Right ventricle myocardium superior (tissue), 1 donor: ENCODE measurements around the gene LMLN. TPM values are rescaled to one million over a fixed set of nuclear protein-coding genes. Genes with fewer than 3 reads are reported as not detected.
"Not testable (repeated sequence)": the region's sequence is repeated elsewhere in the genome, so short reads cannot be mapped to it uniquely, and the experiment has no call there.

ENCODE experiments used
- ATAC-seq: fragments of 200-7000 bp; cut with Tn5 transposase; one replicate; pipeline ENCODE4 v1.9.1; 2020; ENCODE audit warnings: mild to moderate bottlenecking; ENCODE audit not compliant: poor library complexity
- DNase-seq: peaks from one replicate; pipeline ENCODE4 v3.0.0-alpha.2; 2020
- intact Hi-C: fragments of 100-400 bp; cut with DNase I; formaldehyde crosslinking; loops from one replicate; pipeline ENCODE4 v1.11.2; 2022
- total RNA-seq: library from RNA; stranded (reverse); fragmentation: NEBNext Ultra II Directional; extraction: Animal tissue kit (Norgen Biotek cat#: 25700); gene quantifications from one replicate; pipeline ENCODE4 v1.2.1, GENCODE V29; 2021
- donor health status: DM: no; HTN: yes; CAD: no; lungs with severe emphysema.

LMLN gene
- total RNA-seq, 1 donor from 2014 or later = 8.8 TPM

- intact Hi-C loops = no loop called here
- ATAC-seq (no peak), DNase-seq (no peak)
Measured at GRCh38 chr3:198017090-198017489, 57.1 kb downstream of the LMLN start.

- no peak for ATAC-seq
- intact Hi-C loops = no loop called here
- DNase-seq = no peak
Measured at GRCh38 chr3:198018416-198018815, 58.4 kb downstream of the LMLN start.

DNA sequence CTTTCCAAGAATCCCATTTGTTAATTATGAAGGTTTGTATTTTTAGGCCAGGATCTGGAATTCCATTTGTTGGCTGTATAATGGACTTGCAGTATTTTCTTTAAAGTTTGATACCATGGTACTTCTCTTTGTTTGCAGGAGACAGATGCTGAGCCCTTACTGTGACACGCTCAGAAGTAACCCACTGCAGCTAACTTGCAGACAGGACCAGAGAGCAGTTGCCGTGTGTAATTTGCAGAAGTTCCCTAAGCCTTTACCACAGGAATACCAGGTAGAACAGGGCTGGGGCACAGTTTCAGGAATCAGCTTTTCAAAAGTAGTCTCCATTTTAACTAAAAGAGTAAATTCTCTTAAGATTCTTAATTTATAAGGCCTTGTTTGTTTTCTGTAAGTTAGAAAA lies 59.1 kb downstream of the LMLN start:
- intact Hi-C loops = no loop called here
- ATAC-seq = no peak
- no peak for DNase-seq

- DNase-seq = no peak
- ATAC-seq = no peak
- intact Hi-C loops = no loop called here
Measured at GRCh38 chr3:198021320-198021719, 61.3 kb downstream of the LMLN start.

GRCh38 chr3:198022604-198023003 lies 62.6 kb downstream of the LMLN start:
- ATAC-seq = no peak
- no peak for DNase-seq
- intact Hi-C loops = no loop called here

GRCh38 chr3:198025644-198026043 lies 65.6 kb downstream of the LMLN start:
- ATAC-seq (no peak), DNase-seq (no peak)
- intact Hi-C loops = no loop called here

GRCh38 chr3:198026620-198027019 lies 66.6 kb downstream of the LMLN start:
- intact Hi-C loops = no loop called here
- DNase-seq (no peak), ATAC-seq (no peak)

- ATAC-seq (no peak), DNase-seq (no peak)
- intact Hi-C loops = no loop called here
Measured at GRCh38 chr3:198027045-198027798, 67.2 kb downstream of the LMLN start.

DNA sequence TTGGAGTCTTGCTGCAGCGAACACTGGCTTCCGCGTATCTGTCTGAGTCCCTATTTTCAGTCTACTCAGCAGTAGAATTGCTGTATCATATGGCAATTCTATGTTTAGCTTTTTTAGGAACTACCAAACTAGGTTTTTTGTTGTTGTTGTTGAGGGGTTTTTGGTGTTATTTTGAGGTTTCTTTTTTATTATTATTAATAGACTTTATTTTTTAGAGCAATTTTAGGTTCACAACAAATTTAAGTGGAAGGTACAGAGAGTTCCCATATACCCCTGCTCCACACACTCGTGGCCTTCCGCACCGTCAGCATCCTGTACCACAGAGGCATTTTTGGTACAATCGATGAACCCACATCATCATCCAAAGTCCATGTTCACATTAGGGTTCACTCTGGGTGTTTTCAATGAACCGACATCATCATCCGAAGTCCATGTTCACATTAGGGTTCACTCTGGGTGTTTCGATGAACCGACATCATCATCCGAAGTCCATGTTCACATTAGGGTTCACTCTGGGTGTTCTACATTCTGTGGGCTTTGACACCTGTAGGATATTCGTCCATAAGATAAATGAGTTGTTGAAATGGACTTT lies 67.9 kb downstream of the LMLN start:
- intact Hi-C loops = no loop called here
- no peak for ATAC-seq
- no peak for DNase-seq

DNA sequence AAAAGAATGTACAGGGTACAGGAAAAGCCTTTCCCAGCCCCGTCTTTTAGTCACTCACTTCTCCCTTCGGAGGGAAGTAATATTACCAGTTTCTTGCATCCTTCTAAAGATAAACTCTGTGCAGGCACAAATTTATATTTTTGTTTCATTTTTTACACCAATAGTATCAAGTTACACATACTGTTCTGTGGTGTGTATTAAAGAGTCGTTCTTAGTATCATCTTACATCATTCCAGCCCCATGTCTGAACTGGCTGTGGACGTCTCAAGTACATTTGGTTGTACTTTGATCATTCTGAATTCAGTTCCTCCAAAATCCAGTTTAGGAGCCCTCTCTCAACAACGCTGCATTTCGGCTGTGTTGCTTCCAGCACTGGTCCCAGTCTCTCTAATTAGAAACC lies 68.7 kb downstream of the LMLN start:
- no peak for DNase-seq
- intact Hi-C loops = no loop called here
- no peak for ATAC-seq

DNA sequence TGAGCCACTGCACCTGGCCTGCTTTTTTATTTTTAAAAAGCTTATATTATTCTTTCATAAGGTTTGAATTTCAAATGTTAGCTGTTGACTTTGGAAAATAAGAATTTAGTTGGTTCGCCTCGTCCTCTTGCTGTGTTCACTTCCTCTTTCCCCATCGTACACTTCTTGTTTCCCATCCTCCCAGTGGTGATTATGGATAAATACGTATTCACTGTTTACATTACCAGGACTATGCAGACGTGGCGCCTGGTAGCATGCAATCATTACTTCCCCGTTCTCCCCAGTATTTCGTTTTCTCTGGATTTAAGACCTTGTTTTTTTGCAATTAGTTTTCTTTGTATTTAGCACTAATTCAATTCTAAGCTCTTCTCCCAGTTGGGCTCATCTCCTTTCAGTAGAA lies 70.1 kb downstream of the LMLN start:
- DNase-seq (no peak), ATAC-seq (no peak)
- intact Hi-C loops = no loop called here

- intact Hi-C loops = no loop called here
- no peak for DNase-seq
- no peak for ATAC-seq
Measured at GRCh38 chr3:198030726-198031125, 70.7 kb downstream of the LMLN start.

- peak; percentile 92 for ATAC-seq
Measured at GRCh38 chr3:198032039-198032936, 72.3 kb downstream of the LMLN start.

DNA sequence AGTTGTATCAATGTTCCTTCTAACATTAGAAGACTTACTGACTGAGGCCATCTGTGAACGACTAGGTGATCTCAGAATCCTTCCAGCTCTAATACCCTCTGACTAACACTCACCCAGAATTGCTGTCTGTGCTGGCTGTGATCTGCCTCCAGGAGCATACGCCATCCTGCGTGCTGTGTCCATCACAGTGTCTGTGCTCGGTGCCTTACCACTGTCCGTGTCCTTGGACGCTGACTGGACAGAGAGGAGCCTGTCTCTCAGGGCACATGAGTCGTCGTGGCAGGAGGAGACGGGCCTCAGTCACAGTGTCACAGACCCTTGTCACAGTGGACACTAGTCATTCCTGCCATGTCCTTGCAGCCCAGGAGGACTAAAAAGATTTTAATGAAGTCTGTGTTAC lies 83.1 kb downstream of the LMLN start:
- intact Hi-C loops = no loop called here
- ATAC-seq = no peak
- no peak for DNase-seq

More at GRCh38 chr3:198032039-198032936, 72.3 kb downstream of the LMLN start:
- DNase-seq = no peak
- intact Hi-C loops = no loop called here

- ATAC-seq = no peak
- no peak for DNase-seq
- intact Hi-C loops = no loop called here
Measured at GRCh38 chr3:198046120-198046857, 86.3 kb downstream of the LMLN start.

- intact Hi-C loops = no loop called here
- DNase-seq = no peak
- no peak for ATAC-seq
Measured at GRCh38 chr3:198048445-198048844, 88.4 kb downstream of the LMLN start.

- intact Hi-C loops = no loop called here
- no peak for ATAC-seq
- no peak for DNase-seq
Measured at GRCh38 chr3:198051836-198052235, 91.8 kb downstream of the LMLN start.

GRCh38 chr3:198053462-198053861 lies 93.4 kb downstream of the LMLN start:
- DNase-seq, intact Hi-C loops, ATAC-seq: not testable (repeated sequence)
